Testis (tissue), 3 donors: Measurements from ENCODE around the gene VILL. TPM values are rescaled to one million over a fixed set of nuclear protein-coding genes. Genes with fewer than 3 reads are reported as not detected.

Experiments used
- DNase-seq: peaks from one replicate; pipeline ENCODE4 v3.0.0-alpha.2; 2019
- H3K27ac ChIP-seq, 2 donors: fragments of 200-600 bp; sonication (generic); one replicate each; pipeline ENCODE4 v1.5.1; 2019
- H3K27me3 ChIP-seq: fragments of 200-600 bp; sonication (generic); one replicate; pipeline ENCODE4 v1.5.1; 2019
- H3K36me3 ChIP-seq: fragments of 200-600 bp; sonication (generic); one replicate; pipeline ENCODE4 v1.5.1; 2017; ENCODE audit warnings: low read depth; ENCODE audit errors: missing control alignments
- H3K4me1 ChIP-seq: fragments of 200-600 bp; sonication (generic); one replicate; pipeline ENCODE4 v1.5.1; 2019
- H3K4me3 ChIP-seq, 2 donors: fragments of 200-600 bp; sonication (generic); one replicate each; pipeline ENCODE4 v1.5.1; 2017 to 2019
- H3K9me3 ChIP-seq: fragments of 200-600 bp; sonication (generic); one replicate; pipeline ENCODE4 v1.5.1; 2017
- POLR2A ChIP-seq: fragments of 450-650 bp; IDR thresholded peaks from one replicate; pipeline ENCODE4 v1.6.1; 2017; ENCODE audit warnings: antibody characterized with exemption, mild to moderate bottlenecking, moderate library complexity
- WGBS, 2 donors: methylation state at CpG; one replicate each; pipeline ENCODE4 v1.1.5; 2018; 5-methylcytosine and 5-hydroxymethylcytosine counted together
- intact Hi-C: fragments of 100-400 bp; cut with DNase I; formaldehyde crosslinking; loops from one replicate; pipeline ENCODE4 v1.15.1; 2023; ENCODE audit warnings: low total_unique reads
- polyA plus RNA-seq: library from polyadenylated mRNA; stranded (reverse); fragments of 350-450 nt; fragmentation: Illumina TruSeq; extraction: RNeasy Lipid Tissue Mini Kit (QIAGEN cat#74804); gene quantifications from one replicate; pipeline ENCODE4 v1.2.3, GENCODE V29; 2014; ENCODE audit warnings: low read depth, low replicate concordance; ENCODE audit not compliant: insufficient read depth
- total RNA-seq, 2 donors: library from RNA; depleted of rRNA; stranded (reverse); fragments of >200 nt; gene quantifications; one replicate each; pipeline ENCODE4 v1.2.3, GENCODE V29; 2016
- TF ChIP-seq, protein P1 (sequence below), 3 experiments: fragments of 450-650 bp in 2 of 3; fragments of 200-600 bp in 1 of 3; sonication (generic) in 1 of 3; IDR thresholded peaks; one replicate each; pipeline ENCODE4 v1.5.1; 2016 to 2019; ENCODE audit warnings: antibody characterized with exemption in 3 of 3, mild to moderate bottlenecking in 2 of 3, moderate library complexity in 1 of 3

VILL gene
- total and polyA plus RNA-seq, 3 donors from 2014 or later = 9.5 to 17.4 (median 16.3) TPM

DNA sequence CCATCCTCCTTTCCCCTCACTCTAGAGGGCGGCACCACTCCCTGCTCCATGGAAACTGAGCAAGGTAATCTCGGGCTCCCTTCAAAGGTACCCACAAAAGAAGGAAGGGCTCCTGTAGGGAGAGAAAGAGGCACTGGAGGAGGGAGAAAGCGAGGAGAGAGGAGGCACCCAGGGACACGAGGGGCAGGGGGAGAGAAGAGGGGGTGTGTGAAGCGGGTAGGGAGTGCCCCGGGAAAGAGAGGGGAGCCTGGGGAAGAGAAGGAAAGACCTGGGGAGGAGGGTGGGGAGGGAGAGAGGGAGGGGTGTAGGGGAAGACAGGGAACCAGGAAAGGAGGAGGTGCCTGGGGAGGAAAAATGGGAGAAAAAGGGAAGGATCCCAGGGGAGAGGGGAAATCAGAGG lies 523 bp downstream of the VILL start:
- TF ChIP-seq, protein P1, sequence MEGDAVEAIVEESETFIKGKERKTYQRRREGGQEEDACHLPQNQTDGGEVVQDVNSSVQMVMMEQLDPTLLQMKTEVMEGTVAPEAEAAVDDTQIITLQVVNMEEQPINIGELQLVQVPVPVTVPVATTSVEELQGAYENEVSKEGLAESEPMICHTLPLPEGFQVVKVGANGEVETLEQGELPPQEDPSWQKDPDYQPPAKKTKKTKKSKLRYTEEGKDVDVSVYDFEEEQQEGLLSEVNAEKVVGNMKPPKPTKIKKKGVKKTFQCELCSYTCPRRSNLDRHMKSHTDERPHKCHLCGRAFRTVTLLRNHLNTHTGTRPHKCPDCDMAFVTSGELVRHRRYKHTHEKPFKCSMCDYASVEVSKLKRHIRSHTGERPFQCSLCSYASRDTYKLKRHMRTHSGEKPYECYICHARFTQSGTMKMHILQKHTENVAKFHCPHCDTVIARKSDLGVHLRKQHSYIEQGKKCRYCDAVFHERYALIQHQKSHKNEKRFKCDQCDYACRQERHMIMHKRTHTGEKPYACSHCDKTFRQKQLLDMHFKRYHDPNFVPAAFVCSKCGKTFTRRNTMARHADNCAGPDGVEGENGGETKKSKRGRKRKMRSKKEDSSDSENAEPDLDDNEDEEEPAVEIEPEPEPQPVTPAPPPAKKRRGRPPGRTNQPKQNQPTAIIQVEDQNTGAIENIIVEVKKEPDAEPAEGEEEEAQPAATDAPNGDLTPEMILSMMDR (IDR thresholded peaks at IDR 0.05) = no peak
- no peak for TF ChIP-seq POLR2A
- no peak overlapping the region for H3K27ac ChIP-seq
- H3K4me1 ChIP-seq = peaks cover 14% of the 10 kb centered on the region
- WGBS, 2 donors = 64 to 73% methylated on average over 6 of the region's 6 CpGs
- H3K4me3 ChIP-seq = no peak overlapping the region
- no peak for DNase-seq
- no peaks in the 10 kb centered on the region for H3K27me3 ChIP-seq
- H3K9me3 ChIP-seq = no peaks in the 10 kb centered on the region
- intact Hi-C loops = no loop called here
- H3K36me3 ChIP-seq = no peaks in the 10 kb centered on the region

DNA sequence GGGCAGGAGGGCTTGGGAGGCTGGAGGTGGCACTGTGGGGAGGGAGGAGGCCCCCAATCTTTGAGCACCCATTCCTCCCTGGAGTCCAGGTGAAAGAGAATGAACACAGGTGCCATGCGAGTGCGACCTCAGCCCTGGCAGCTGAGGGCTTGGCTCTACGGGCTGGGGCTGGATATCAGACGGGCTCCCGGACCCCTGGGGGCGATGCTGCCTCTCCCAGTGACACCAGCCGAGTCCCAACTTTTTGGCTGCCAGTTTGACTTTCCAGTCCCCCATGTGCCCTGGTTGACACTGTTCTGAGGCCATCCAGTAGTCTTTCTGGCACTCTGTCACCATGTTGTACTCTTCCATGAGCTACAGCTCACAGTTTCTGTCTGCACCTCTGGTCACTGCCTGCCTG lies 1.2 kb downstream of the VILL start:
- WGBS, 2 donors = 92 to 93% methylated on average over 7 of the region's 7 CpGs

DNA sequence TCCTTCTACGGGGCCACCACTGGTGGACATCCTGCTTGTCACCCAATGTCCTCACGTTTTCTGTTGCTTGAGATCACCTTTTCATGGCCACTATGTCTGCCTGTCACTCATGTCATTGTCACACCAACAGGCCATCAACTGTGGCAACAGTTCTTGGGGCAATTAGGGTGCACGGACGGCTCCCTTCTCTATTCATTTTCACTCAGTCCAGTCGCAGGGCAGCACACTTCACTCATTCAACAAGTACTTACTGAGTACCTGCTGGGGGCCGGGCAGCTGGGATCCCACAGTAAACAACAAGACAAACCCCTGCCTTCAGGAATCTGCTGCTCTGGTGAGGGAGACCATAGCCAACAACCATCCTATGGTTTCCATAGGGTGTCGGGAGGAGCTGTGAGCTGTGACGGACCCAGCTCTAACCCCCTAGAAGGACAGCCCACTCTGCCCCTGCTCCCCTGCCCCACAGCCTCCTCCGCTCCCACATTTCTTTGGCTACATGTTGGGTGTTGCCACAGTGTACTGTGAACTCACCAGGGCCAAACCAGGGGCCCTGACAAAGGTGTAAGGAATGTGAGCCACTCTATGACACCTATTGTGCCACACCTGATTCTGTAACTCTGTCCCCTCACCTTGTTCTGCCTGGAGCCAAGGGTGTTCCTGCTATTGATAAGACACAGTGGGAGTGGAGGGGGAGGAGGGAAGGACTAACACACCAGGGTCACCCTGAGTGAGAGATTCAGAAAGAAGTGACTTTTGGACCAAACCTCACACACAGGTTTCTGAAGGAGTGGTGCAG lies 1.9 kb downstream of the VILL start:
- 88 to 91% methylated on average over 5 to 9 of the region's 9 CpGs for WGBS, 2 donors
- Histone ChIP-seq H3K27me3 (no peaks in the 10 kb centered on the region), H3K9me3 (no peaks in the 10 kb centered on the region), H3K4me3 (no peak overlapping the region), H3K36me3 (no peaks in the 10 kb centered on the region), H3K4me1 (peaks cover 18% of the 10 kb centered on the region), H3K27ac (no peak overlapping the region)
- intact Hi-C loops = no loop called here
- no peak for DNase-seq
- no peak for TF ChIP-seq POLR2A
- TF ChIP-seq, protein P1 (IDR thresholded peaks at IDR 0.05) = no peak

More for the DNA sequence above, 1.2 kb downstream of the VILL start:
- peaks cover 14% of the 10 kb centered on the region for H3K4me1 ChIP-seq
- TF ChIP-seq, protein P1 (IDR thresholded peaks at IDR 0.05) = no peak
- TF ChIP-seq POLR2A = no peak
- no peaks in the 10 kb centered on the region for H3K36me3 ChIP-seq
- H3K27me3 ChIP-seq = no peaks in the 10 kb centered on the region
- no peak for DNase-seq
- H3K4me3 ChIP-seq = no peak overlapping the region
- no peaks in the 10 kb centered on the region for H3K9me3 ChIP-seq
- intact Hi-C loops = no loop called here
- no peak overlapping the region for H3K27ac ChIP-seq

DNA sequence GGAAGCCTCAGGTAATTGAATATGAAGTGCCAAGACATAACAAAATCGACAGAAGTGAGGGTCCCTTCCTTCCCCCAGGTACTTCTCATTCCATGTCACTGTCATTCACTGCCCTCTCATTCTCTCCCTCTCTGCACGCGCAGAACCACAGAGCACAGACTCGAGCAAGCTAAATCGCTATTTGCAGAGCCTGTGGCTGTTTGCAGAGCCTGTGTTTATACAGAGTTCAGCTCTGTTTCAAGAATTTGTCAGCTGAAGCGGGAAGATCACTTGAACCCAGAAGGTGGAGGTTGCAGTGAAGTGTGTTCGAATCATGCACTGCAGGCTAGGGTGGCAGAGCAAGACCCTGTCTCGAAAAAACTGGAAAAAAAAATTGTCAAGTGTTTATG lies 2.5 kb downstream of the VILL start:
- 80 to 82% methylated on average over 8 of the region's 8 CpGs for WGBS, 2 donors
- TF ChIP-seq POLR2A = no peak
- TF ChIP-seq, protein P1 (IDR thresholded peaks at IDR 0.05) = no peak
- intact Hi-C loops = no loop called here

DNA sequence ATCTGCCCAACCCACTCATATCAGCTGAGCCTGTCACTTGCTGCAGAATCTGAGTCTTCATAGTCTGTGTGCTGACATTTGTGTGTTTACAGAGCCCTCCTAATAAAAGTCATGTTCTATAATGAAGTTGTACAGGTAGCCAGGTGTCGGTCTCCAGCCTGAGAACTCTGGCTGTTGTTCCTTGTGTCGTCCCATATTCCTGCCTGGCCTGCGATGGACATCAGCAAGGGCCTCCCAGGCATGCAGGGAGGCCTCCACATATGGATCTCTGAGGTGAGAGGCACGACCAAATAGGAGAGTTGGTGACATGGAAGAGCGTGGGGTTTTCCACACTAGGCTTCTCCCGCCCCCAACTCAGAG lies 2.9 kb downstream of the VILL start:
- Histone ChIP-seq H3K27me3 (no peaks in the 10 kb centered on the region), H3K27ac (peak overlapping the region; percentile 73 to 85), H3K4me3 (peak overlapping the region; percentile 71 to 72), H3K36me3 (no peaks in the 10 kb centered on the region), H3K4me1 (peaks cover 23% of the 10 kb centered on the region), H3K9me3 (no peaks in the 10 kb centered on the region)
- 45 to 54% methylated on average over 5 to 6 of the region's 6 CpGs for WGBS, 2 donors
- intact Hi-C loops = no loop called here
- TF ChIP-seq POLR2A = no peak
- TF ChIP-seq, protein P1 (IDR thresholded peaks at IDR 0.05) = no peak
- no peak for DNase-seq

More for the DNA sequence above, 2.5 kb downstream of the VILL start:
- H3K4me3 ChIP-seq = no peak overlapping the region
- H3K4me1 ChIP-seq = peaks cover 19% of the 10 kb centered on the region
- H3K36me3 ChIP-seq = no peaks in the 10 kb centered on the region
- no peaks in the 10 kb centered on the region for H3K9me3 ChIP-seq
- DNase-seq = no peak
- peak overlapping the region in 1 of 2 donors; percentile 85 for H3K27ac ChIP-seq
- H3K27me3 ChIP-seq = no peaks in the 10 kb centered on the region
